ENCODE data around the gene TNNI2. TPM values are rescaled to one million over a fixed set of nuclear protein-coding genes. Genes with fewer than 3 reads are reported as not detected.
"Not testable (repeated sequence)": the region's sequence is repeated elsewhere in the genome, so short reads cannot be mapped to it uniquely, and the experiment has no call there.

The TNNI2 gene
- total RNA-seq, 1 donor from 2014 or later = not detected

GRCh38 chr11:1867381-1867780 lies 28.6 kb downstream of the TNNI2 start:
- intact Hi-C loops (cut with micrococcal nuclease) = no loop called here
- peak; percentile 25 for DNase-seq
- ATAC-seq = no peak

GRCh38 chr11:1868056-1868635 lies 29.4 kb downstream of the TNNI2 start:
- ATAC-seq (no peak), DNase-seq (no peak)
- intact Hi-C loops (cut with micrococcal nuclease) = no loop called here

GRCh38 chr11:1868636-1869291 lies 30.0 kb downstream of the TNNI2 start:
- intact Hi-C loops (cut with micrococcal nuclease) = no loop called here
- ATAC-seq = peak; percentile 37
- peak; percentile 80 for DNase-seq

- ATAC-seq = peak; percentile 45
Observed at GRCh38 chr11:1869427-1870325, 30.9 kb downstream of the TNNI2 start.

GRCh38 chr11:1870326-1870696 lies 31.5 kb downstream of the TNNI2 start:
- DNase-seq = peak; percentile 34
- peak; percentile 2 for ATAC-seq
- intact Hi-C loops (cut with micrococcal nuclease) = no loop called here

More at GRCh38 chr11:1869427-1870325, 30.9 kb downstream of the TNNI2 start:
- intact Hi-C loops (cut with micrococcal nuclease) = no loop called here
- DNase-seq = peak; percentile 64

- ATAC-seq (peak; percentile 23), DNase-seq (peak; percentile 68)
- intact Hi-C loops (cut with micrococcal nuclease) = no loop called here
Observed at GRCh38 chr11:1870721-1871466, 32.1 kb downstream of the TNNI2 start.

- ATAC-seq = no peak
- no peak for DNase-seq
- intact Hi-C loops (cut with micrococcal nuclease) = no loop called here
Observed at GRCh38 chr11:1871531-1871930, 32.8 kb downstream of the TNNI2 start.

GRCh38 chr11:1872267-1872985 lies 33.6 kb downstream of the TNNI2 start:
- DNase-seq (peak; percentile 33), ATAC-seq (no peak)
- intact Hi-C loops (cut with micrococcal nuclease) = no loop called here

GRCh38 chr11:1873048-1873812 lies 34.4 kb downstream of the TNNI2 start:
- ATAC-seq (peak; percentile 25), DNase-seq (peak; percentile 51)

GRCh38 chr11:1873813-1874150 lies 35.0 kb downstream of the TNNI2 start:
- intact Hi-C loops (cut with micrococcal nuclease); DNase-seq; ATAC-seq: not testable (repeated sequence)

More at GRCh38 chr11:1873048-1873812, 34.4 kb downstream of the TNNI2 start:
- intact Hi-C loops (cut with micrococcal nuclease) = no loop called here

- intact Hi-C loops (cut with micrococcal nuclease); ATAC-seq: not testable (repeated sequence)
- peak; percentile 48 for DNase-seq
Observed at GRCh38 chr11:1874441-1875092, 35.8 kb downstream of the TNNI2 start.

GRCh38 chr11:1875093-1875850 lies 36.5 kb downstream of the TNNI2 start:
- ATAC-seq (no peak), DNase-seq (peak; percentile 74)
- intact Hi-C loops (cut with micrococcal nuclease) = no loop called here

GRCh38 chr11:1875851-1876301 lies 37.1 kb downstream of the TNNI2 start:
- intact Hi-C loops (cut with micrococcal nuclease); DNase-seq; ATAC-seq: not testable (repeated sequence)

- DNase-seq (peak; percentile 88), ATAC-seq (peak; percentile 21)
- intact Hi-C loops (cut with micrococcal nuclease) = no loop called here
Observed at GRCh38 chr11:1876361-1877063, 37.7 kb downstream of the TNNI2 start.

- DNase-seq = peak; percentile 84
- intact Hi-C loops (cut with micrococcal nuclease) = no loop called here
- no peak for ATAC-seq
Observed at GRCh38 chr11:1877211-1878136, 38.7 kb downstream of the TNNI2 start.

All from left ventricle myocardium superior (tissue), 1 donor.